ENCODE data around the gene ARMC3. TPM values are rescaled to one million over a fixed set of nuclear protein-coding genes. Genes with fewer than 3 reads are reported as not detected.
A peak's percentile ranks its signal among the peaks of the same experiment; 100 is the strongest.

Gene ARMC3
- total and polyA plus RNA-seq, 2 experiments from 2014 or later, result 0.24 TPM; not detected in 1

- H3K27me3 Mint-ChIP-seq (ENCODE audit: insufficient read depth, low read depth, poor library complexity), result no peaks in the 10 kb centered on the region
- ATAC-seq (no peak), DNase-seq (ENCODE audit: low spot score) (no peak)
- no peak overlapping the region for H2AFZ ChIP-seq
- no peak overlapping the region for H3K27ac Mint-ChIP-seq
- no peak overlapping the region for H3K27ac ChIP-seq (ENCODE audit: low read depth)
- H3F3A ChIP-seq (replicated peaks; ENCODE audit: low read depth), result no peaks in the 10 kb centered on the region
- H3K79me2 ChIP-seq (replicated peaks; ENCODE audit: insufficient read depth), result no peaks in the 10 kb centered on the region
- no peaks in the 10 kb centered on the region for H3K36me3 Mint-ChIP-seq (ENCODE audit: low read depth)
- H3K4me3 Mint-ChIP-seq, result no peak overlapping the region
- no peaks in the 10 kb centered on the region for H3K9me2 ChIP-seq (ENCODE audit: insufficient read depth)
- H3K4me1 Mint-ChIP-seq, result peaks cover 9% of the 10 kb centered on the region; the same call in 2 of the 3 replicates
- peaks cover 11% of the 10 kb centered on the region for H3K4me1 ChIP-seq (ENCODE audit: insufficient read depth)
- no peaks in the 10 kb centered on the region for H3K36me3 ChIP-seq (ENCODE audit: insufficient read depth)
- no peak overlapping the region for H3K4me3 ChIP-seq
- no peaks in the 10 kb centered on the region for H4K20me1 ChIP-seq (replicated peaks; ENCODE audit: insufficient read depth)
- H3K4me2 ChIP-seq, result no peak overlapping the region
- H3K9me3 Mint-ChIP-seq, result no peaks in the 10 kb centered on the region
- H3K27me3 ChIP-seq (ENCODE audit: insufficient read depth), result no peaks in the 10 kb centered on the region
- TF ChIP-seq POLR2AphosphoS5 (IDR thresholded peaks at IDR 0.05; ENCODE audit: low read depth) (no peak), NANOG (IDR thresholded peaks at IDR 0.05; ENCODE audit: borderline replicate concordance) (no peak), REST (IDR thresholded peaks at IDR 0.05; ENCODE audit: unreplicated experiment) (no peak), ZNF331 (CRISPR knock-in tag; IDR thresholded peaks at IDR 0.05; ENCODE audit: low read depth) (no peak), CREB1 (CRISPR knock-in tag; IDR thresholded peaks at IDR 0.05; ENCODE audit: low read depth) (no peak)
Measured at GRCh38 chr10:22984066-22984465, 56.2 kb downstream of the ARMC3 start.

GRCh38 chr10:22986771-22987542 lies 59.1 kb downstream of the ARMC3 start:
- Histone ChIP-seq H3K4me2 (no peak overlapping the region), H3F3A (replicated peaks; ENCODE audit: low read depth) (no peaks in the 10 kb centered on the region), H3K79me2 (replicated peaks; ENCODE audit: insufficient read depth) (no peaks in the 10 kb centered on the region), H3K4me3 (no peak overlapping the region), H3K27ac (ENCODE audit: low read depth) (no peak overlapping the region), H4K20me1 (replicated peaks; ENCODE audit: insufficient read depth) (no peaks in the 10 kb centered on the region), H3K27me3 (ENCODE audit: insufficient read depth) (no peaks in the 10 kb centered on the region), H3K9me2 (ENCODE audit: insufficient read depth) (no peaks in the 10 kb centered on the region), H3K4me1 (ENCODE audit: insufficient read depth) (peaks cover 16% of the 10 kb centered on the region), H2AFZ (no peak overlapping the region), H3K36me3 (ENCODE audit: insufficient read depth) (no peaks in the 10 kb centered on the region)
- Mint-ChIP-seq H3K4me3 (no peak overlapping the region), H3K4me1 (peaks cover 19% of the 10 kb centered on the region), H3K27me3 (ENCODE audit: insufficient read depth, low read depth, poor library complexity) (peaks cover 5% of the 10 kb centered on the region), H3K27ac (no peak overlapping the region), H3K9me3 (no peaks in the 10 kb centered on the region), H3K36me3 (ENCODE audit: low read depth) (no peaks in the 10 kb centered on the region)
- DNase-seq (ENCODE audit: low spot score) (peak; percentile 47), ATAC-seq (no peak)
- no peak for TF ChIP-seq JUNB (IDR thresholded peaks at IDR 0.05; ENCODE audit: unreplicated experiment)
- TF ChIP-seq CTCF (conservative IDR thresholded peaks at IDR 0.05; ENCODE audit: low read depth in 2 of 2), result peak; percentile 47 to 68; a peak in 3 of 4 replicates

All from GM23338 (cell line).